PC-3 (cell line): ENCODE results near the gene DCAF15. TPM values are rescaled to one million over a fixed set of nuclear protein-coding genes. Genes with fewer than 3 reads are reported as not detected.

Experiments
- ATAC-seq: fragments of 200-7000 bp; cut with Tn5 transposase; 2 replicates; pipeline ENCODE4 v1.9.1; 2020; ENCODE audit warnings: mild to moderate bottlenecking, moderate library complexity
- BruUV-seq: library from RNA; stranded (reverse); fragments of 400-500 nt; replicated peaks from 2 replicates; lab custom pipeline; 2021; lab: Mats Ljungman, UMichigan
- CTCF ChIA-PET: fragments of 300-600 bp; sonication (Branson Sonifier 250); formaldehyde crosslinking; loops from one replicate; lab custom pipeline; 2022; ENCODE audit warnings: antibody characterized with exemption; lab: Charles Lee
- POLR2A ChIA-PET: fragments of 300-600 bp; sonication (Branson Sonifier 250); formaldehyde crosslinking; loops from one replicate; lab custom pipeline; 2022; ENCODE audit warnings: antibody characterized with exemption; ENCODE audit not compliant: unreplicated experiment; lab: Charles Lee
- DNase-seq: peaks from one replicate; pipeline ENCODE4 v3.0.0-alpha.2; 2015
- H2AFZ ChIP-seq: fragments of 300-600 bp; sonication (generic); 2 replicates; pipeline ENCODE4 v1.6.0; 2016; ENCODE audit warnings: antibody characterized with exemption, low read length
- H3F3A ChIP-seq: fragments of 300-600 bp; sonication (generic); one replicate; pipeline ENCODE4 v1.6.0; 2017; ENCODE audit warnings: antibody characterized with exemption, low read length, control low read depth, mild to moderate bottlenecking; ENCODE audit not compliant: unreplicated experiment
- H3K27ac ChIP-seq: fragments of 300-600 bp; sonication (generic); 2 replicates; pipeline ENCODE4 v1.5.1; 2016; ENCODE audit warnings: mild to moderate bottlenecking, low read length
- H3K27me3 ChIP-seq: fragments of 300-600 bp; sonication (generic); 2 replicates; pipeline ENCODE4 v1.6.1; 2016; ENCODE audit warnings: low read length, mixed read lengths
- H3K36me3 ChIP-seq: fragments of 300-600 bp; sonication (generic); 2 replicates; pipeline ENCODE4 v1.6.1; 2016; ENCODE audit warnings: low read depth, mixed run types, low read length, mixed read lengths
- H3K4me1 ChIP-seq: fragments of 300-600 bp; sonication (generic); 2 replicates; pipeline ENCODE4 v1.5.1; 2016; ENCODE audit warnings: low read length; ENCODE audit not compliant: insufficient read depth
- H3K4me2 ChIP-seq: fragments of 300-600 bp; sonication (generic); 2 replicates; pipeline ENCODE4 v1.6.0; 2016; ENCODE audit warnings: low read length
- H3K4me3 ChIP-seq: fragments of 300-600 bp; sonication (generic); 2 replicates; pipeline ENCODE4 v1.5.1; 2016; ENCODE audit warnings: mild to moderate bottlenecking, low read length, mixed read lengths
- H3K79me2 ChIP-seq: fragments of 300-600 bp; sonication (generic); 2 replicates; pipeline ENCODE4 v1.6.1; 2017; ENCODE audit warnings: low read length, mixed read lengths
- H3K9ac ChIP-seq: fragments of 300-600 bp; sonication (generic); 2 replicates; pipeline ENCODE4 v1.6.0; 2016; ENCODE audit warnings: mild to moderate bottlenecking, low read length
- H3K9me2 ChIP-seq: fragments of 300-600 bp; sonication (generic); replicated peaks from 2 replicates; pipeline ENCODE4 v1.6.1; 2016; ENCODE audit warnings: mixed run types, low read length, mixed read lengths
- H3K9me3 ChIP-seq: fragments of 300-600 bp; sonication (generic); 2 replicates; pipeline ENCODE4 v1.6.1; 2016; ENCODE audit warnings: low read length, mixed read lengths
- H4K20me1 ChIP-seq: fragments of 300-600 bp; sonication (generic); 2 replicates; pipeline ENCODE4 v1.6.1; 2016; ENCODE audit warnings: low read length, mixed read lengths
- CTCF ChIP-seq: fragments of 300-600 bp; sonication (generic); conservative IDR thresholded peaks from 2 replicates; pipeline ENCODE4 v1.5.1; 2017; ENCODE audit warnings: antibody characterized with exemption, low read depth, mild to moderate bottlenecking, low read length
- EZH2 ChIP-seq: fragments of 300-600 bp; sonication (generic); IDR thresholded peaks from one replicate; pipeline ENCODE4 v1.6.1; 2017; ENCODE audit warnings: antibody characterized with exemption, mild to moderate bottlenecking, low read length; ENCODE audit not compliant: unreplicated experiment
- EZH2phosphoT487 ChIP-seq: fragments of 300-600 bp; sonication (generic); IDR thresholded peaks from 2 replicates; pipeline ENCODE4 v1.6.1; 2018; ENCODE audit warnings: mild to moderate bottlenecking, antibody characterized with exemption, low read length, borderline replicate concordance
- intact Hi-C: fragments of 100-400 bp; cut with micrococcal nuclease; formaldehyde crosslinking; loops from 2 replicates; pipeline ENCODE4 v1.9.0; 2023
- total RNA-seq: library from RNA; depleted of rRNA; stranded (reverse); fragments of >200 nt; gene quantifications from 2 replicates; pipeline ENCODE4 v1.2.3, GENCODE V29; 2014

Gene DCAF15
- total RNA-seq, 1 experiment from 2014 or later, result 50.8 TPM

GRCh38 chr19:13986348-13986904 lies 34.1 kb downstream of the DCAF15 start:
- intact Hi-C loops, result no loop called here
- Histone ChIP-seq H3K4me2 (no peak overlapping the region), H3K9ac (no peak overlapping the region), H3K27me3 (no peaks in the 10 kb centered on the region), H3F3A (no peaks in the 10 kb centered on the region), H3K9me3 (no peaks in the 10 kb centered on the region), H2AFZ (no peak overlapping the region), H3K36me3 (no peaks in the 10 kb centered on the region; the same call in 1 of the 2 replicates), H3K4me1 (no peaks in the 10 kb centered on the region), H3K9me2 (no peaks in the 10 kb centered on the region), H3K4me3 (no peak overlapping the region), H4K20me1 (no peaks in the 10 kb centered on the region), H3K27ac (no peak overlapping the region), H3K79me2 (no peaks in the 10 kb centered on the region)
- ChIA-PET POLR2A (no interaction called here), CTCF (no interaction called here)
- TF ChIP-seq CTCF (no peak), EZH2phosphoT487 (no peak), EZH2 (no peak)
- DNase-seq, result no peak
- BruUV-seq, result no TSS peak
- peak; percentile 16; the same call in 1 of the 2 replicates for ATAC-seq

GRCh38 chr19:13987101-13987890 lies 35.0 kb downstream of the DCAF15 start:
- DNase-seq, result no peak
- Histone ChIP-seq H3K27ac (no peak overlapping the region), H2AFZ (no peak overlapping the region), H3K9me2 (no peaks in the 10 kb centered on the region), H4K20me1 (no peaks in the 10 kb centered on the region), H3K9me3 (no peaks in the 10 kb centered on the region), H3F3A (no peaks in the 10 kb centered on the region), H3K4me1 (no peaks in the 10 kb centered on the region), H3K79me2 (no peaks in the 10 kb centered on the region), H3K4me2 (no peak overlapping the region), H3K36me3 (peaks cover 3% of the 10 kb centered on the region; the same call in 1 of the 2 replicates), H3K27me3 (no peaks in the 10 kb centered on the region), H3K9ac (no peak overlapping the region), H3K4me3 (no peak overlapping the region)
- ChIA-PET POLR2A (no interaction called here), CTCF (no interaction called here)
- no TSS peak for BruUV-seq
- no peak for ATAC-seq
- TF ChIP-seq EZH2 (no peak), CTCF (no peak), EZH2phosphoT487 (no peak)
- intact Hi-C loops, result no loop called here

- BruUV-seq, result no TSS peak
- no peaks in the 10 kb centered on the region for H3K9me3 ChIP-seq
- no peak overlapping the region for H3K27ac ChIP-seq
- H3K9ac ChIP-seq, result no peak overlapping the region
- DNase-seq, result no peak
- H3K4me1 ChIP-seq, result no peaks in the 10 kb centered on the region
- no peaks in the 10 kb centered on the region for H3K79me2 ChIP-seq
- CTCF ChIA-PET, result no interaction called here
- intact Hi-C loops, result no loop called here
- POLR2A ChIA-PET, result no interaction called here
- no peaks in the 10 kb centered on the region for H3K27me3 ChIP-seq
- ATAC-seq, result no peak
- H3K4me3 ChIP-seq, result no peak overlapping the region
- no peak overlapping the region for H2AFZ ChIP-seq
- H3K4me2 ChIP-seq, result no peak overlapping the region
- no peaks in the 10 kb centered on the region for H3K9me2 ChIP-seq
- H4K20me1 ChIP-seq, result no peaks in the 10 kb centered on the region
- peaks cover 3% of the 10 kb centered on the region; the same call in 1 of the 2 replicates for H3K36me3 ChIP-seq
- H3F3A ChIP-seq, result no peaks in the 10 kb centered on the region
- TF ChIP-seq EZH2, result no peak
- TF ChIP-seq EZH2phosphoT487, result no peak
- TF ChIP-seq CTCF, result no peak
Measured at GRCh38 chr19:13989487-13989886, 37.2 kb downstream of the DCAF15 start.
